ENCODE data around the gene GIPC3.

The GIPC3 gene

GRCh38 chr19:3603121-3603811 lies 18.0 kb downstream of the GIPC3 start:
- no peak overlapping the region for H3K4me3 ChIP-seq (ENCODE audit: low read depth, low read length)
- TF ChIP-seq CTCF (IDR thresholded peaks at IDR 0.05; ENCODE audit: low read depth, low read length): no peak

- no peak for TF ChIP-seq CTCF (IDR thresholded peaks at IDR 0.05; ENCODE audit: low read depth, low read length)
- no peak overlapping the region for H3K4me3 ChIP-seq (ENCODE audit: low read depth, low read length)
Measured at GRCh38 chr19:3604227-3604986, 19.1 kb downstream of the GIPC3 start.

- TF ChIP-seq CTCF (IDR thresholded peaks at IDR 0.05; ENCODE audit: low read depth, low read length): no peak
- H3K4me3 ChIP-seq (ENCODE audit: low read depth, low read length): no peak overlapping the region
Measured at GRCh38 chr19:3604987-3605343, 19.7 kb downstream of the GIPC3 start.

DNA sequence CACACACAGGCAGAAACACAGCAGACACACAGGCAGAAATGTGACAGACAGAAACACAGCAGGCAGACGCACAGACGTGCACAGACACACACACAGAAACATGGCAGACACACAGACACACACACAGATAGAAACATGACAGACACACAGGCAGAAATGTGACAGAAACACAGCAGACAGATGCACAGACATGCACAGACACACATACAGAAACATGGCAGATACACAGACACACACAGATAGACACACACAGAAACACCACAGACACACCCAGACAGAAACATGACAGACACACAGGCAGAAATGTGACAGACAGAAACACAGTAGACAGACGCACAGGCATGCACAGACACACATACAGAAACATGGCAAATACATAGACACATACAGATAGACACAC lies 20.1 kb downstream of the GIPC3 start:
- no peak overlapping the region; the same call in 1 of the 2 replicates for H3K4me3 ChIP-seq (ENCODE audit: low read depth, low read length)
- TF ChIP-seq CTCF (IDR thresholded peaks at IDR 0.05; ENCODE audit: low read depth, low read length): no peak

GRCh38 chr19:3605770-3606169 lies 20.5 kb downstream of the GIPC3 start:
- TF ChIP-seq CTCF (IDR thresholded peaks at IDR 0.05; ENCODE audit: low read depth, low read length): no peak
- peak overlapping the region; percentile 58 for H3K4me3 ChIP-seq (ENCODE audit: low read depth, low read length)

- H3K4me3 ChIP-seq (ENCODE audit: low read depth, low read length): peak overlapping the region; percentile 58
- no peak for TF ChIP-seq CTCF (IDR thresholded peaks at IDR 0.05; ENCODE audit: low read depth, low read length)
Measured at GRCh38 chr19:3606174-3606689, 21.0 kb downstream of the GIPC3 start.

- TF ChIP-seq CTCF (IDR thresholded peaks at IDR 0.05; ENCODE audit: low read depth, low read length): no peak
- H3K4me3 ChIP-seq (ENCODE audit: low read depth, low read length): peak within 1 kb of the TSS; percentile 58
Measured at GRCh38 chr19:3606690-3607289, 21.5 kb downstream of the GIPC3 start, which contains the start of gene TBXA2R. TBXA2R (minus strand) TSS chr19:3606875; CDS start chr19:3600634, 6,241 bp downstream.

Data from WI38 (cell line).